ENCODE measurements around the gene IGSF23.

IGSF23 gene

GRCh38 chr19:44614313-44614712 lies 950 bp downstream of the IGSF23 start:
- Histone ChIP-seq H3K4me3 (ENCODE audit: low read length) (no peak overlapping the region), H3F3A (ENCODE audit: control insufficient read depth, insufficient read depth) (no peaks in the 10 kb centered on the region), H3K27me3 (ENCODE audit: control insufficient read depth, low read length) (no peaks in the 10 kb centered on the region), H3K9me3 (ENCODE audit: control insufficient read depth, insufficient read depth, low read length) (no peaks in the 10 kb centered on the region), H4K20me1 (ENCODE audit: control insufficient read depth, insufficient read depth, low read depth, low read length) (no peaks in the 10 kb centered on the region), H3K4me1 (ENCODE audit: control insufficient read depth, low read length) (no peaks in the 10 kb centered on the region), H3K4me2 (ENCODE audit: low read length) (no peak overlapping the region), H3K9me2 (replicated peaks; ENCODE audit: control insufficient read depth, low read length) (no peaks in the 10 kb centered on the region), H3K79me2 (ENCODE audit: control insufficient read depth, low read length) (no peaks in the 10 kb centered on the region), H3K27ac (ENCODE audit: low read depth, low read length) (no peak overlapping the region), H3K36me3 (ENCODE audit: control insufficient read depth, low read length) (no peaks in the 10 kb centered on the region)
- TF ChIP-seq CTCF (IDR thresholded peaks at IDR 0.05; ENCODE audit: low read depth, low read length, poor library complexity, severe bottlenecking) (no peak), EZH2phosphoT487 (IDR thresholded peaks at IDR 0.05; ENCODE audit: borderline replicate concordance, low read length) (no peak)

GRCh38 chr19:44615863-44616247 lies 2.5 kb downstream of the IGSF23 start:
- Histone ChIP-seq H3K9me2 (replicated peaks; ENCODE audit: control insufficient read depth, low read length) (no peaks in the 10 kb centered on the region), H3K4me2 (ENCODE audit: low read length) (no peak overlapping the region), H3K27me3 (ENCODE audit: control insufficient read depth, low read length) (no peaks in the 10 kb centered on the region), H3K79me2 (ENCODE audit: control insufficient read depth, low read length) (no peaks in the 10 kb centered on the region), H3K9me3 (ENCODE audit: control insufficient read depth, insufficient read depth, low read length) (no peaks in the 10 kb centered on the region), H3K36me3 (ENCODE audit: control insufficient read depth, low read length) (no peaks in the 10 kb centered on the region), H3K4me1 (ENCODE audit: control insufficient read depth, low read length) (no peaks in the 10 kb centered on the region), H3K27ac (ENCODE audit: low read depth, low read length) (no peak overlapping the region), H3K4me3 (ENCODE audit: low read length) (no peak overlapping the region), H3F3A (ENCODE audit: control insufficient read depth, insufficient read depth) (no peaks in the 10 kb centered on the region), H4K20me1 (ENCODE audit: control insufficient read depth, insufficient read depth, low read depth, low read length) (no peaks in the 10 kb centered on the region)
- no peak for TF ChIP-seq EZH2phosphoT487 (IDR thresholded peaks at IDR 0.05; ENCODE audit: borderline replicate concordance, low read length)
- TF ChIP-seq CTCF (IDR thresholded peaks at IDR 0.05; ENCODE audit: low read depth, low read length, poor library complexity, severe bottlenecking): no peak

- Histone ChIP-seq H3K27me3 (ENCODE audit: control insufficient read depth, low read length) (no peaks in the 10 kb centered on the region), H3K79me2 (ENCODE audit: control insufficient read depth, low read length) (no peaks in the 10 kb centered on the region), H3F3A (ENCODE audit: control insufficient read depth, insufficient read depth) (no peaks in the 10 kb centered on the region), H4K20me1 (ENCODE audit: control insufficient read depth, insufficient read depth, low read depth, low read length) (no peaks in the 10 kb centered on the region), H3K4me3 (ENCODE audit: low read length) (no peak overlapping the region), H3K27ac (ENCODE audit: low read depth, low read length) (no peak overlapping the region), H3K36me3 (ENCODE audit: control insufficient read depth, low read length) (no peaks in the 10 kb centered on the region), H3K4me1 (ENCODE audit: control insufficient read depth, low read length) (no peaks in the 10 kb centered on the region), H3K4me2 (ENCODE audit: low read length) (no peak overlapping the region), H3K9me3 (ENCODE audit: control insufficient read depth, insufficient read depth, low read length) (no peaks in the 10 kb centered on the region), H3K9me2 (replicated peaks; ENCODE audit: control insufficient read depth, low read length) (no peaks in the 10 kb centered on the region)
- TF ChIP-seq CTCF (IDR thresholded peaks at IDR 0.05; ENCODE audit: low read depth, low read length, poor library complexity, severe bottlenecking) (no peak), EZH2phosphoT487 (IDR thresholded peaks at IDR 0.05; ENCODE audit: borderline replicate concordance, low read length) (no peak)
Observed at GRCh38 chr19:44617110-44617880, 3.9 kb downstream of the IGSF23 start.

All from DOHH2 (cell line).